ENCODE results near the gene PITPNM3. TPM values are rescaled to one million over a fixed set of nuclear protein-coding genes. Genes with fewer than 3 reads are reported as not detected.
A peak's percentile ranks its signal among the peaks of the same experiment; 100 is the strongest.

Gene PITPNM3
- total and polyA plus RNA-seq, 2 of the 8 experiments (the other 6 are each of a cell fraction or from before 2014, with no cell fraction given), result 1.7 to 3.1 TPM

DNA sequence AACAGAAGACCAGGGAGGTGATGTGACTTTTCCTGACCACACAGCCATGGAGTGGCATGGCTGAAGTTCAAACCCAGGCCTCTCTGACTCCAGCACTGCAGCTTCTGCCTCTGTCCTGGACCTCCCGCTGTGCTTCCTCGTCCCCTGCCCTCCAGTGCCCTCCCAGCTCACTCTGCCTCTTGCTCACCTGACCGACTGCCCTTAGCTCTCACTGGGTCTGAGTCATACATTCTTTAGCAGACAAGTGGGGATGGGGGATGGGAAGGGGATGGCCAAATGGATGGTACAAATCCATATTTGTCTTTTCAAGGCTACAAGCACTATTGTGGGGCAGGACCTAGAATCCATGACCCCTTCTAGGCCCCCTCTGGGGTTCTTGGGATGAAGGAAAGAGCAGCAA lies 33.0 kb downstream of the PITPNM3 start:
- Histone ChIP-seq H3K23ac (ENCODE audit: insufficient read length) (no peak overlapping the region), H3K79me1 (ENCODE audit: low read depth, low read length) (no peaks in the 10 kb centered on the region), H2AFZ (ENCODE audit: low read length) (no peak overlapping the region), H3K4me1 (replicated peaks in 1 of 4; ENCODE audit: control insufficient read depth in 3 of 4, insufficient read depth in 4 of 4, low read length in 3 of 4) (peaks cover 0 to 1% (median 0%) of the 10 kb centered on the region in 4 experiments; a peak in 1 of 7 replicates), H3K36me3 (ENCODE audit: control insufficient read depth in 2 of 4, insufficient read depth in 4 of 4, low read length in 3 of 4) (no peaks in the 10 kb centered on the region), H2BK5ac (ENCODE audit: low read depth, low read length) (no peak overlapping the region), H3K27me3 (replicated peaks in 1 of 4; ENCODE audit: control insufficient read depth in 3 of 4, extremely low read depth in 1 of 4, insufficient read depth in 3 of 4, low read length in 3 of 4) (no peaks in the 10 kb centered on the region), H4K20me1 (replicated peaks in 1 of 2; ENCODE audit: control insufficient read depth in 1 of 2, insufficient read depth in 2 of 2, low read length in 2 of 2) (no peaks in the 10 kb centered on the region), H2BK15ac (ENCODE audit: low read length) (no peak overlapping the region), H3K23me2 (ENCODE audit: low read depth, low read length) (no peaks in the 10 kb centered on the region), H2BK20ac (ENCODE audit: low read length) (no peak overlapping the region), H4K91ac (replicated peaks; ENCODE audit: insufficient read length, low read length) (no peak overlapping the region), H3K4ac (replicated peaks; ENCODE audit: insufficient read length, low read depth, low read length) (no peak overlapping the region), H4K8ac (ENCODE audit: extremely low read depth, insufficient read depth, low read length) (no peak overlapping the region), H3K56ac (replicated peaks; ENCODE audit: insufficient read length, low read depth, low read length) (no peak overlapping the region), H2BK12ac (ENCODE audit: low read depth, low read length) (no peak overlapping the region), H3K18ac (ENCODE audit: extremely low read depth, low read length) (no peak overlapping the region), H3K4me2 (ENCODE audit: insufficient read depth in 1 of 2, low read depth in 2 of 2, low read length in 2 of 2) (no peak overlapping the region), H3K79me2 (ENCODE audit: control insufficient read depth in 1 of 2, insufficient read depth in 2 of 2, low read length in 2 of 2) (no peaks in the 10 kb centered on the region), H3K9me3 (ENCODE audit: insufficient read depth in 2 of 2, low read depth in 1 of 2, low read length in 1 of 2) (no peaks in the 10 kb centered on the region), H3K4me3 (ENCODE audit: extremely low read depth in 1 of 4, insufficient read depth in 2 of 4, low read depth in 3 of 4, low read length in 4 of 4) (no peak overlapping the region), H4K5ac (ENCODE audit: insufficient read length, low read depth, low read length) (no peak overlapping the region), H3K27ac (ENCODE audit: low read depth, low read length) (no peak overlapping the region), H2BK120ac (replicated peaks; ENCODE audit: low read depth, low read length) (no peak overlapping the region), H3K14ac (ENCODE audit: insufficient read length) (no peak overlapping the region), H3K9ac (replicated peaks in 1 of 4; ENCODE audit: extremely low read depth in 1 of 4, low read depth in 3 of 4, low read length in 3 of 4) (no peak overlapping the region), H2AK5ac (ENCODE audit: low read depth, low read length) (no peak overlapping the region)
- 70% methylated on average over 3 of the region's 3 CpGs; no CpG with 5 or more reads in 1 of the 2 experiments for WGBS, 2 experiments (ENCODE audit: extremely low coverage in 1 of 2, insufficient coverage in 1 of 2, insufficient read length in 1 of 2, insufficient replicate concordance in 2 of 2, low coverage in 1 of 2, low lambda C conversion rate in 2 of 2, missing lambda C conversion rate in 1 of 2)
- ChIA-PET POLR2A (ENCODE audit: partially characterized antibody) (no interaction called here), CTCF (ENCODE audit: partially characterized antibody) (interaction anchor here (1.4 kb wide), 2 partner anchors 28 to 51 kb away, joined by 3 to 8 read pairs; no protein-coding TSS in a partner anchor)
- FAIRE-seq (no peak), DNase-seq (ENCODE audit: low read depth in 1 of 2, low spot score in 2 of 2) (peak in 1 of 2 experiments; percentile 39)
- TF ChIP-seq TAF1 (IDR thresholded peaks at IDR 0.05; ENCODE audit: low read depth, low read length), result no peak
- peak; percentile 85; the same call in 1 of the 2 replicates for TF ChIP-seq JUND (IDR thresholded peaks at IDR 0.05; ENCODE audit: low read length)
